HTR-8/SVneo (cell line): ENCODE measurements around the gene RNU7-1.

Source experiments
- DNase-seq: peaks from one replicate; pipeline ENCODE4 v3.0.0; 2011; ENCODE audit warnings: low spot score, mixed read lengths; ENCODE audit not compliant: insufficient read length
- FAIRE-seq: peaks from 2 replicates; lab custom pipeline; 2011; peaks lifted over from hg19 to GRCh38; lab: Jason Lieb, UNC

RNU7-1 gene

DNA sequence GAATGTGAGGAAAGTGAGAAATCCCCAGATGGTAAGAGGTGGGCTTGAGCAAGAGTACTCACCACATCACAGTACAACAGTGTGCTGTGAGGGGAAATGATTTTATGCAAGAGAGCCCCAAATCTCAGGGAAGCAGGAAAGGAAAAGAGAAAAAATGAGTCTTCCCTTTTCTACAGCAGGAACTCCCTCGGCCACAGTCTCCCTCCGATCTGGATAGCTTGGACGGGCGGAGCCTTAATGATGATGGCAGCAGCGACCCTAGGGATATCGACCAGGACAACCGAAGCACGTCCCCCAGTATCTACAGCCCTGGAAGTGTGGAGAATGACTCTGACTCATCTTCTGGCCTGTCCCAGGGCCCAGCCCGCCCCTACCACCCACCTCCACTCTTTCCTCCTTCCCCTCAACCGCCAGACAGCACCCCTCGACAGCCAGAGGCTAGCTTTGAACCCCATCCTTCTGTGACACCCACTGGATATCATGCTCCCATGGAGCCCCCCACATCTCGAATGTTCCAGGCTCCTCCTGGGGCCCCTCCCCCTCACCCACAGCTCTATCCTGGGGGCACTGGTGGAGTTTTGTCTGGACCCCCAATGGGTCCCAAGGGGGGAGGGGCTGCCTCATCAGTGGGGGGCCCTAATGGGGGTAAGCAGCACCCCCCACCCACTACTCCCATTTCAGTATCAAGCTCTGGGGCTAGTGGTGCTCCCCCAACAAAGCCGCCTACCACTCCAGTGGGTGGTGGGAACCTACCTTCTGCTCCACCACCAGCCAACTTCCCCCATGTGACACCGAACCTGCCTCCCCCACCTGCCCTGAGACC lies 8.0 kb upstream of the RNU7-1 start:
- FAIRE-seq (peak; percentile 23), DNase-seq (no peak)

GRCh38 chr12:6936194-6936635 lies 7.4 kb upstream of the RNU7-1 start:
- FAIRE-seq (no peak), DNase-seq (no peak)

DNA sequence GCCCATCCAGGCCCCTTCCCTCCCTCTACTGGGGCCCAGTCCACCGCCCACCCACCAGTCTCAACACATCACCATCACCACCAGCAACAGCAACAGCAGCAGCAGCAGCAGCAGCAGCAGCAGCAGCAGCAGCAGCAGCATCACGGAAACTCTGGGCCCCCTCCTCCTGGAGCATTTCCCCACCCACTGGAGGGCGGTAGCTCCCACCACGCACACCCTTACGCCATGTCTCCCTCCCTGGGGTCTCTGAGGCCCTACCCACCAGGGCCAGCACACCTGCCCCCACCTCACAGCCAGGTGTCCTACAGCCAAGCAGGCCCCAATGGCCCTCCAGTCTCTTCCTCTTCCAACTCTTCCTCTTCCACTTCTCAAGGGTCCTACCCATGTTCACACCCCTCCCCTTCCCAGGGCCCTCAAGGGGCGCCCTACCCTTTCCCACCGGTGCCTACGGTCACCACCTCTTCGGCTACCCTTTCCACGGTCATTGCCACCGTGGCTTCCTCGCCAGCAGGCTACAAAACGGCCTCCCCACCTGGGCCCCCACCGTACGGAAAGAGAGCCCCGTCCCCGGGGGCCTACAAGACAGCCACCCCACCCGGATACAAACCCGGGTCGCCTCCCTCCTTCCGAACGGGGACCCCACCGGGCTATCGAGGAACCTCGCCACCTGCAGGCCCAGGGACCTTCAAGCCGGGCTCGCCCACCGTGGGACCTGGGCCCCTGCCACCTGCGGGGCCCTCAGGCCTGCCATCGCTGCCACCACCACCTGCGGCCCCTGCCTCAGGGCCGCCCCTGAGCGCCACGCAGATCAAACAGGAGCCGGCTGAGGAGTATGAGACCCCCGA lies 6.8 kb upstream of the RNU7-1 start:
- DNase-seq = no peak
- peak; percentile 51 for FAIRE-seq

DNA sequence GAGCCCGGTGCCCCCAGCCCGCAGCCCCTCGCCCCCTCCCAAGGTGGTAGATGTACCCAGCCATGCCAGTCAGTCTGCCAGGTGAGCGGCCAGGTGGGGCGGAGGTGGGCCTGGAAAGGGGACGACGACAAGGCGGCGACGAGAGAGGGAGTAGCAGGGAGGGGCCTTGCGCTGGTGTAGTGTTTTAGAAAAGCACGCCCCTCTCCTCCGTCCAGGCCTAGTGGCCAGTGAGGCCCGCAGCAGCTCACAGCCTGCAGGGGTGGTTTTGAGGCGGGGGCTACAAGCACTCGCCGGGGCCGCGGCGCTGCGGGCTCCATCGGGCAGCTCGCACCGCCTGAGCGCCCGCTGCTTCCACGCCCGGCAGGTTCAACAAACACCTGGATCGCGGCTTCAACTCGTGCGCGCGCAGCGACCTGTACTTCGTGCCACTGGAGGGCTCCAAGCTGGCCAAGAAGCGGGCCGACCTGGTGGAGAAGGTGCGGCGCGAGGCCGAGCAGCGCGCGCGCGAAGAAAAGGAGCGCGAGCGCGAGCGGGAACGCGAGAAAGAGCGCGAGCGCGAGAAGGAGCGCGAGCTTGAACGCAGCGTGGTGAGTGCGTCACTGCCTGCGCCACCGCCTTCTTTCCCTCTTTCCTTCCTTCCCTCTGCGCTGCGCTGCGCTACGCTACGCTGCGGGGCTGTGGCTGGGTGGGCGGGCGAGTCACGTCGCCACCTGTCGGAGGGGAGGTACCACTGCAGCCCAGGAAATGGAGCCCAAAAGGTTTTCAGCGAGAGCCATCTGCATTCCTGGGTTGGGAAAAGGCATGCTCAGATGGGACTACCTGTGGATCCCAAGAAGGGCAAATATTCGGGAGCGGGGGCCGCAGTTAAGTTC lies 5.9 kb upstream of the RNU7-1 start:
- FAIRE-seq = peak; percentile 99

GRCh38 chr12:6938353-6939190 lies 5.0 kb upstream of the RNU7-1 start:
- FAIRE-seq = peak; percentile 54
- DNase-seq = no peak

More for the DNA sequence above, 5.9 kb upstream of the RNU7-1 start:
- DNase-seq = peak; percentile 78

- DNase-seq (no peak), FAIRE-seq (no peak)
These were observed 4.5 kb upstream of the RNU7-1 start for GRCh38 chr12:6939191-6939540.

- no peak for FAIRE-seq
- DNase-seq = no peak
These were observed 2.3 kb upstream of the RNU7-1 start for GRCh38 chr12:6941267-6941666.

DNA sequence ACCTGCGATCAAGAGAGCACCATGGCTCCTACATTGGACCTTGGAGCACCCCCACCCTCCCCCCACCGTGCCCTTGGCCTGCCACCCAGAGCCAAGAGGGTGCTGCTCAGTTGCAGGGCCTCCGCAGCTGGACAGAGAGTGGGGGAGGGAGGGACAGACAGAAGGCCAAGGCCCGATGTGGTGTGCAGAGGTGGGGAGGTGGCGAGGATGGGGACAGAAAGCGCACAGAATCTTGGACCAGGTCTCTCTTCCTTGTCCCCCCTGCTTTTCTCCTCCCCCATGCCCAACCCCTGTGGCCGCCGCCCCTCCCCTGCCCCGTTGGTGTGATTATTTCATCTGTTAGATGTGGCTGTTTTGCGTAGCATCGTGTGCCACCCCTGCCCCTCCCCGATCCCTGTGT lies 1.8 kb upstream of the RNU7-1 start:
- FAIRE-seq = no peak
- no peak for DNase-seq

- FAIRE-seq (no peak), DNase-seq (no peak)
These were observed 1.3 kb upstream of the RNU7-1 start for GRCh38 chr12:6942331-6942665.

DNA sequence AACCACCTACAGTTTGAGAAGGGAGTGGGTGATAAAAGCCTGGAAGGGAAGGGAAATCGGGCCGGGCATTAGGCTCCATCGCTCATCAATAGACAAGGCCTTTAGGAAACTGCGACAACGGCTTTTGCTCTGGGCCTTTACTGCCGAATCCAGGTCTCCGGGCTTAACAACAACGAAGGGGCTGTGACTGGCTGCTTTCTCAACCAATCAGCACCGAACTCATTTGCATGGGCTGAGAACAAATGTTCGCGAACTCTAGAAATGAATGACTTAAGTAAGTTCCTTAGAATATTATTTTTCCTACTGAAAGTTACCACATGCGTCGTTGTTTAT lies 261 bp upstream of the RNU7-1 start:
- peak; percentile 97 for DNase-seq
- no peak for FAIRE-seq

DNA sequence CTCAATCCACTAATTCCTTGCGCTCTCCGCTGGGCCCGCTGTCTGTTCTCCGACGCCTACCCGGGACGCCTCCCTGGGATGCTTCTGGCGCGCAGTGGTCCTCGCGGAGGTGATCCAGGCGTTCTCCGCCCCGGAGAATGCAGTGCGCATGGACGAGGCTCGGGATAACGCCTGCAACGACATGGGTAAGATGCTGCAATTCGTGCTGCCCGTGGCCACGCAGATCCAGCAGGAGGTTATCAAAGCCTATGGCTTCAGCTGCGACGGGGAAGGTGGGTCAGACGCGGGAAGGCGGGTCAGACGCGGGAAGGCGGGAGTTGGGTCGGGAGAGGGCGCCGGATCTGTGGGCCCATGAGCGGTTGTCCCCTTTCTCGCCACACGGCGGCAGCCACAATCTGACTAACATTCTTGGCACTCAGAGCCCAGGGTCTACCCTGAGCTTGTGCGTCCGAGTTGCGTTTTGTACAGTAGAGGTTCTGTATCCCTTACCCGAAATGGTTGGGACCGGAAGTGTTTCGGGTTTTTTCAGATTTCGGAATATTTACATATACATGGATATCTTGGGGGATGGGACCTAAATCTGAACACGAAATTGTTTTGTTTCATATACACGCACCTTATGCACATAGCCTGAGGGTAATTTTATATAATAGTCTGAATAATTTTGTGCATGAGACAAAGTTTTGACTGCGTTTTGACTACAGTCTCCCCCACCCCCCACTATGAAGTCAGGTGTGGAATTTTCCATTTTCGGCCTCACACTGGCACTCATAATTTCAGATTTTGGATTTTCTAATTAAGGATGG lies 968 bp downstream of the RNU7-1 start:
- peak; percentile 81 for FAIRE-seq
- peak; percentile 98 for DNase-seq

DNA sequence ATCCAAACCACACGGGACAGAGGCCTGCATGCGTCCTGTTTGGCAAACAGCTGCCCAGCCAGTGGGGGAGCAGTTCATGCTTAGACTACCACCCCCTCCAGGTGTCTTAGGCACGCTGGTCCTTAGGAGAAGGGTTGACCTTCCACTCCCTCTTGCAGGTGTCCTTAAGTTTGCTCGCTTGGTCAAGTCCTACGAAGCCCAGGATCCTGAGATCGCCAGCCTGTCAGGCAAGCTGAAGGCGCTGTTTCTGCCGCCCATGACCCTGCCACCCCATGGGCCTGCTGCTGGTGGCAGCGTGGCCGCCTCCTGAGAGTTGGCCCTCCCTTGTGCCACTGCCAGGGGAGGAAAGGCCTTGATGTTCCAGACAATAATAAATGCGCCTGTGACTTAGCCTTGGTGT lies 2.0 kb downstream of the RNU7-1 start:
- no peak for DNase-seq
- FAIRE-seq = no peak

DNA sequence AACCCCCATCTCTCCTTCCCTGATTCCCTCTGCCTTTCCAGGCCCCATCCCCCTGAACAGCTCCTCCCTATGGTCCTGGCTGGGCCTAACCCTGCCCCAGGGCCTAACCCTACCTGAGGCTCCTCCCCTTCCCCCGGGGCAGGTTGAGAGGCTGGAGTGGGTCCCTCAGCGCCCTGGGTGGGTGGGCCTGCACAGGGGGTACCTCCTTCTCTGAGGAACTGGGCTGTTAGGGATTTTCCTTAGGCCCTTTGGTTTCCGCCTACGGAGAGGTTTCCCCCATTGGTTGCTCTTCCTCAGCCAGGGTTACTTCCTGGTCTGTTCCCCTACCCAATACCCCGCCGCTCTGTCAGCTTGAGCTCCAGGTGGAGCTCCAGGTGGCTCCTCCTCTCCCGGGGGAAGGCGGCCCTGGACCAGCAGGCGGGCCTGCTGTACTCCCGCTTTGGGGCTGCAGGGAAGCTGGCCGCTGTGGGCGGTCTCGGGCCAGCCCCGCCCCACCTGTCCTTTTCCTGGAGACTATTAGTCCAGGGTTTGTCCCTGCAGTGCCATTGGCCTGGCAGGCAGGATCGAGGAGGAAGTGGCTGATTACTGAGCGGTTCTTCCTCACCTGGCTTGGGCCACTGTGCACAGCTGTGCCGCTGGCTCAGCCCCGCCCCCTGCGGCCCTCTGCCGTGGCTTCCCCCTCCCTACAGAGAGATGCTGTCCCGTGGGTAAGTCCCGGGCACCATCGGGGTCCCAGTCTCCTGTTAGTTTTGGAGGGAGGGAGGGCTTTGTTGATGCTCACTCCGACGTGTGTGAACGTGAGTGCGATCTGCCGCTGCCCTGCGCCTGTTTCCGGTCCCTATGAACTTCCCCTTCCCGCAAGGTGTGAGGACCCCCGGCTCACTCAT lies 2.7 kb downstream of the RNU7-1 start:
- DNase-seq = no peak
- FAIRE-seq = no peak

GRCh38 chr12:6946920-6947374 lies 3.3 kb downstream of the RNU7-1 start:
- FAIRE-seq = peak; percentile 33
- DNase-seq = no peak

GRCh38 chr12:6947615-6948014 lies 4.0 kb downstream of the RNU7-1 start:
- FAIRE-seq (no peak), DNase-seq (no peak)

DNA sequence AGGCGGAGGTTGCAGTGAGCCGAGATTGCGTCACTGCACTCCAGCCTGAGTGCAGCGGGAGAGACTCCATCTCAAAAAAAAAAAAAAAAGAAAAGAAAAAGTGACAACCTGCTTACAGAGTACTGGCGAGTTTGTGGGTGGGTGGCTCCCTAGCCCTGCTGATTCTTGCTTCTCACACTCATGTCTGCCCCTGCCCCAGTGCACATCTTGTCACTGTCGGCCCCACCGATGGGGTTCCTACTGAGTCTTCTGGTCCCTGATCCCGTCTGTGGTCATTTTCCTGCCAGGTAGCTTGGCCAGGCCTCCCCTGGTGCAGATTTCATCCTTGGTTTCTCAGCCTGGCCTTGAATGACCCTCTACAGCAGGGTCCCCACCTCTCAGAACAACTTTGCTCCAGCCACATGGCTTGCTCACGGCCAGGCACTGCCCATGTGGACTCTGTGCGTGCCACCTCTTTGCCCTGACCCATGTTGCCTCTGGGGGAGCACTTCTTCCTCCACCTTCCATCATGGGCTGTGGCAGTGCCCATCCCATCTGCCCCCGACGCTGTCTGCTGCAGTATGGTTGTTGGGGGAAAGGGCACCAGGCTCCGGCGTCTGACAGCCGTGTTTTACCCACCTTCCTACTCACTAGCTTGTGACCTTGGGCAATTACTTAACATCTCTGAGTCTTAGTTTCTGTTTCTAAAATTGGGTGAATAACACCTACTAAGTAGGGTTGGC lies 5.4 kb downstream of the RNU7-1 start:
- no peak for DNase-seq
- peak; percentile 69 for FAIRE-seq

- no peak for FAIRE-seq
- DNase-seq = no peak
These were observed 6.8 kb downstream of the RNU7-1 start for GRCh38 chr12:6950401-6950801.
